ACC112 (cell line): ENCODE results near the gene SOX2.
A peak's percentile ranks its signal among the peaks of the same experiment; 100 is the strongest.

Experiments
- H2AFZ ChIP-seq: fragments of 200-600 bp; sonication (generic); one replicate; pipeline ENCODE4 v1.6.0; 2017; ENCODE audit warnings: antibody characterized with exemption, low read length; ENCODE audit not compliant: unreplicated experiment
- H3K27ac ChIP-seq: fragments of 200-600 bp; sonication (generic); 2 replicates; pipeline ENCODE4 v1.5.1; 2014; ENCODE audit warnings: low read depth, mild to moderate bottlenecking, antibody characterized with exemption, low read length, moderate library complexity
- H3K27me3 ChIP-seq: fragments of 200-600 bp; sonication (generic); 2 replicates; pipeline ENCODE4 v1.6.1; 2014; ENCODE audit warnings: mild to moderate bottlenecking, antibody characterized with exemption, low read length, moderate library complexity, mixed read lengths; ENCODE audit not compliant: insufficient read depth
- H3K36me3 ChIP-seq: fragments of 200-600 bp; sonication (generic); 2 replicates; pipeline ENCODE4 v1.6.1; 2016; ENCODE audit warnings: mild to moderate bottlenecking, antibody characterized with exemption, low read length, moderate library complexity, mixed read lengths; ENCODE audit not compliant: insufficient read depth
- H3K4me1 ChIP-seq: fragments of 200-600 bp; sonication (generic); one replicate; pipeline ENCODE4 v1.6.1; 2016; ENCODE audit warnings: low read length, mixed read lengths; ENCODE audit not compliant: insufficient read depth, unreplicated experiment, control insufficient read depth
- H3K4me3 ChIP-seq: fragments of 200-600 bp; sonication (generic); 2 replicates; pipeline ENCODE4 v1.5.1; 2014; ENCODE audit warnings: mild to moderate bottlenecking, low read depth, low read length
- H3K79me2 ChIP-seq: fragments of 200-600 bp; sonication (generic); one replicate; pipeline ENCODE4 v1.6.0; 2016; ENCODE audit warnings: low read length; ENCODE audit not compliant: control insufficient read depth, unreplicated experiment, insufficient read depth

Gene SOX2

DNA sequence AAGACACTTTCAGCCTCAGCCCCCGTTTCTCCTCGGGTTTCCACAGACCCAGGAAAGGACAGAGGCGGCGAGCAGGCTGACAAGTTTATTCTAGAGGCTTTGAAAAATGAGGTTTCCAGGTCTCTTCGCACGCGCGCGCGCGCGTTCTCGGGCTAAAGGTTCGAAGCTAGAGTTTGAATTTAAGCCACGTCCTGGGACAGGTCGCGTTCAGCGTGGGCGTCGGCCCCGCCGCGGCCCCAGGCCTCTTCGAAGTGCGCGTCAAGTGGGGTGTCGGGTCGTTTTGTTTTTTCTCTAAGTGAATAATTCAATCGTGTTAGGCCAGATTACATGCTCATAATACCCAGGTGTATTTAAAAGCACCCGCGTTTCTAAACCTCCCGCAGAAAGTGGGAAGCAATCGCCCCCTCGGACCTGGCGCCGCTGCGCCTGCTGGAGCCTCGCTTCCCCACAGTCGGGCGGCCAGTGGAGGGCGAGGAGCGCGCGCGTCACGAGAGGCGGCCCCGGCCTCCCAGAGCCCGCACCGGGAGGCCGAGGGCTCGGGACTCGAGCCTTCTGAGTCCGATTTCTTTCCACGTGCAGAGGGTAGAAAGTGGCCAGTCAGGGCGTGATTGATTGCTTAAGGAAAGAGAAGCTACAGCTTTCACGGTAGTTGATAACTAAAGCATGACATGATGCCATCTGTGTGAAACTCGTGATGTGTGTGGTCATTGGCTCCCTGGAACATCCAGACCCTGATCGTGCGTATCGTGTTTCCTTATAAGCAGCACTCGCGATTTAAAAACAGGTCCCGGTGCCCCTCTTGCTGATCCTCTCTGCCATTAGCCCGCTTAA lies 15.8 kb upstream of the SOX2 start:
- Histone ChIP-seq H3K4me3 (0 out of 2 replicates have a peak overlapping the region, but pooled peaks have one; percentile 29), H3K4me1 (no peaks in the 10 kb centered on the region), H2AFZ (no peak overlapping the region), H3K27ac (no peak overlapping the region), H3K27me3 (peaks cover 68% of the 10 kb centered on the region), H3K36me3 (no peaks in the 10 kb centered on the region), H3K79me2 (no peaks in the 10 kb centered on the region)

DNA sequence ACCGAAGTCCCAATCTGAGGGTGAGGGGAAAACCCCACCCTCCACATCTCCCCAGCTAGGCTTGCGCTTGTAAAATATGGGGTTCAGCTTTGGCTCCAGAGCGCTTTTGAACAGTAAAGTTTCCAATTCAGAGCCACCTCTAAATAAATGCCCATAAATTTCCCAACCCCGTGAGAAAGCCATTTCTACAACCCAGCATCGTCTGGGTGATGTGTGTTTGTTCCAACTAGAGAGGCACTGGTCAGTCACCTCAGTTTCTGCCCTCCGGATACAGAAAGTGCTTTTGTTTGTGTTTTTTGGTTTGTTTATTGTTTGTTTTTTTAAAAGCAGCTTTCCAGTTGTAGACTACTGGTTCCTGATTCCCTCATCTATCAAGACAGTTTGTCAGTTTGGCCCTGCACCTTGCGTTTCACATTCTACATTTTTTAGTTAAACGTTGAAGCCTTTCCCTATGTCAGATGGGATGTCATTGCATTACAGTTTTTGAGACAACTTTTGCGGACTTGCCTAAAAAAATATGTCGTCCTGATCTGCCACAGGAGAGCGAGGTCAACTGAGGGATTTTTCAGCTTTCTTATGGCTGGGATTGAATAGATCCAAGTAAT lies 15.0 kb upstream of the SOX2 start:
- Histone ChIP-seq H3K27ac (no peak overlapping the region), H3K79me2 (no peaks in the 10 kb centered on the region), H3K27me3 (peaks cover 71% of the 10 kb centered on the region), H3K4me3 (no peak overlapping the region), H3K4me1 (no peaks in the 10 kb centered on the region), H2AFZ (no peak overlapping the region), H3K36me3 (no peaks in the 10 kb centered on the region)

GRCh38 chr3:181698263-181698954 lies 13.3 kb upstream of the SOX2 start:
- Histone ChIP-seq H3K27ac (no peak overlapping the region), H2AFZ (no peak overlapping the region), H3K4me1 (no peaks in the 10 kb centered on the region), H3K79me2 (no peaks in the 10 kb centered on the region), H3K27me3 (peaks cover 82% of the 10 kb centered on the region), H3K4me3 (no peak overlapping the region), H3K36me3 (no peaks in the 10 kb centered on the region)

DNA sequence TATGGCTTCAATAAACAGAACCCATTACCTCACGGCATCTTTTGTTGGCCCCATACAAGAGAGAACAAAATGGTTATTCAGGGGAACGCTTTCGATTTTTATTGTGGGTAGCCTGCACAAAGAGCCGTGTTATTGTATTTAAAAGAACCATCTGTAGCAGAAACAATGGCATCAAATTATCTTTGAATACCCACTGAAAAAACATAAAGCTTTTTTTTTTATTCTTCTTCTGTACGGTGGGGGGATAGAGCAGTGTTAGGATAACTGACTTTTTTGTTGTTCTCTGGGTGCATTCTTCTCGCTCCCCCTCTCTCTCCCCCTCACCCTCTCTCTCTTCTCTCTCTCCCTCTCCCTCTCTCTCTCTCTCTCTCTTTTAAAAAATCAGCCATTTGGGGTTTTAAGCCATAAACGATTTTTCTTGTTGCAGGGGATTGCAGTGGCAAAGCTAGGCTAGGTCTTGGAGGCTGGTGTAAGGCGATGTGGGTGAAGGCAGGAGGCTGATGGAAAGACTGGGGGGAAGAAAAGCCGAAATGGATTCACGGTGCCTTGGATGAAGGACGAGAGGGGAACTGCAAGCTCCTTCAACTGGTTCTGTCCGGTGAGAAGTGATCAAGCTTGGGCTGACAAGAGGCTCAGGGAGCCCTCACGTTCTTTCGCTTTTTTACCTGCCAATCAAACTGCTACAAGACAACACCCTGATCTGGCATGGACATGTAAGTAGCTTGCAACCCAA lies 12.4 kb upstream of the SOX2 start:
- no peak overlapping the region for H2AFZ ChIP-seq
- H3K27ac ChIP-seq: no peak overlapping the region
- H3K4me3 ChIP-seq: no peak overlapping the region
- peaks cover 87% of the 10 kb centered on the region for H3K27me3 ChIP-seq
- no peaks in the 10 kb centered on the region for H3K4me1 ChIP-seq
- H3K79me2 ChIP-seq: no peaks in the 10 kb centered on the region
- H3K36me3 ChIP-seq: no peaks in the 10 kb centered on the region

- no peaks in the 10 kb centered on the region for H3K79me2 ChIP-seq
- H3K27ac ChIP-seq: no peak overlapping the region
- H3K4me1 ChIP-seq: no peaks in the 10 kb centered on the region
- no peaks in the 10 kb centered on the region for H3K36me3 ChIP-seq
- no peak overlapping the region for H2AFZ ChIP-seq
- H3K27me3 ChIP-seq: peaks cover 87% of the 10 kb centered on the region
- peak overlapping the region; percentile 24; the same call in 1 of the 2 replicates for H3K4me3 ChIP-seq
Observed at GRCh38 chr3:181700168-181701087, 11.3 kb upstream of the SOX2 start.

GRCh38 chr3:181701096-181701495 lies 10.6 kb upstream of the SOX2 start:
- H3K4me1 ChIP-seq: no peaks in the 10 kb centered on the region
- no peak overlapping the region for H3K4me3 ChIP-seq
- peaks cover 87% of the 10 kb centered on the region for H3K27me3 ChIP-seq

DNA sequence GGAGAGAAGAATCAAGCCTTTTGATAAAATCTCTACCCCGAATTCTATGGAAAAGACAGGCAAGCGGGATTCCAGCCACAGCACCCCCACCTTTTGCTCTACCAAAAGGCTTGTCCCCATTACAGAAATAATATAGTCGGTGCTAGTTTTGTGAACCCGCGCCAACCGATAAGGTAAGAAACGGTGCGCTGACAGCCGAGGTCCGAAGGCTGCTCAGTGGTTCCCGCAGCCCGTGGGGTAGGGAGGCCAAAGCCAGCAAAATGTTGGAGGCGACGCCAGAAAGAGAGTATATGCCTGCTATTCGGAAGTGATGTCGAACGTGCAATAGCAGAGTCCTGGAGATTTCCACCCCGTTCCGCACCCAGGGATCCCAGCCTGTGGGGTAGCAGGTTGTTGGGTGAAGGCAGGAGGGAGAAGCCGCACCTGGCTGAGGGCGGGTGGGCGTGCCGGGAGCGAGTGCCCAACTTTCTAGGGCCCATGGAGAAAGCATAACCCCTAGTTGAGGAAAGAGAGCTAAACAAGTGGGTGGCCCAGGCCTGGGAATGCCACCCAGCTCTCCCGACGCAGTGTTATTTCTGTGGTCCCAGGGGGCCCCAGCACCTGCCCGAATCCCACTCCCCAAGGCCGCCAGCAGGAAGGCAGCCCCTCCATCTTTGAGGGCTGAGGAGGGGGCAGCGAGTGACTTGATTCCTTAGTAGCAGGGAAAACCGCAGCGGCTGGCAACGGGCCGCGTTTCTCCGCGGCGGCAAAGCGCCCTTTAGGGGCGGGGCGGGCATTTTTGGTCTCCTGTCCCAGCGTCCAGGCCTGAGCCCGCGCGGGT lies 7.9 kb upstream of the SOX2 start:
- Histone ChIP-seq H3K27me3 (peaks cover 87% of the 10 kb centered on the region), H3K36me3 (no peaks in the 10 kb centered on the region), H2AFZ (no peak overlapping the region), H3K4me3 (no peak overlapping the region), H3K79me2 (no peaks in the 10 kb centered on the region), H3K4me1 (no peaks in the 10 kb centered on the region), H3K27ac (no peak overlapping the region)

More at GRCh38 chr3:181701096-181701495, 10.6 kb upstream of the SOX2 start:
- Histone ChIP-seq H2AFZ (no peak overlapping the region), H3K27ac (no peak overlapping the region), H3K36me3 (no peaks in the 10 kb centered on the region), H3K79me2 (no peaks in the 10 kb centered on the region)

GRCh38 chr3:181704421-181705085 lies 7.2 kb upstream of the SOX2 start:
- peaks cover 85% of the 10 kb centered on the region for H3K27me3 ChIP-seq
- H3K36me3 ChIP-seq: no peaks in the 10 kb centered on the region
- H3K27ac ChIP-seq: no peak overlapping the region
- no peaks in the 10 kb centered on the region for H3K4me1 ChIP-seq
- H3K79me2 ChIP-seq: no peaks in the 10 kb centered on the region
- no peak overlapping the region for H2AFZ ChIP-seq
- no peak overlapping the region for H3K4me3 ChIP-seq

DNA sequence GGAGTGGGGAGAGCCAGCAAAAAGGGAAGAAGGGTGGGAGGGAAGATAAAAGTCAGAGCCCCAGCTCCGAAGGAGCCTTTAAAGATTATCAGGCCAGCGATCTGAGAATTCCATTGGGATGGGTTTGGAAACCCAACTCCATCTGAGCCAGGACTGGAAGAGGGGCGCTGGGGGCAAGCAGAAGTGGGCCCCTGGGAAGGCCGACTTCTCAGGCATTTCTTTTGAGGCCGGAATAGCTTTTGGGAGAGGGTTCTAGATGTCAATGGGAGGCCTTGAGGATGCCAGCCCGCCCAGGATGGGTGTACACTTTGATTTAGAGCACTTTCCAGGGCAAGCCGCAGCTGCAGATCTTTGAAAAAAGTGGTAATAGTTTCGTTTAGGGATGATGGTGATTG lies 6.6 kb upstream of the SOX2 start:
- Histone ChIP-seq H3K79me2 (no peaks in the 10 kb centered on the region), H2AFZ (no peak overlapping the region), H3K27me3 (peaks cover 85% of the 10 kb centered on the region), H3K27ac (no peak overlapping the region), H3K36me3 (no peaks in the 10 kb centered on the region), H3K4me1 (no peaks in the 10 kb centered on the region), H3K4me3 (no peak overlapping the region)
